GM06990 (cell line): ENCODE results near the gene ELMO1.

Experiments used
- DNase-seq: peaks from one replicate; pipeline ENCODE4 v3.0.0-alpha.2; 2011; ENCODE audit not compliant: insufficient read length; ENCODE audit errors: extremely low read depth
- H3K27me3 ChIP-seq: replicated peaks from 2 replicates; pipeline ENCODE4 v1.6.0; 2011; ENCODE audit warnings: low read length; ENCODE audit not compliant: control insufficient read depth, insufficient read depth
- H3K36me3 ChIP-seq: 2 replicates; pipeline ENCODE4 v1.5.1; 2011; ENCODE audit warnings: low read length; ENCODE audit not compliant: control insufficient read depth, insufficient read depth
- H3K4me3 ChIP-seq: replicated peaks from 2 replicates; pipeline ENCODE4 v1.5.1; 2011; ENCODE audit warnings: low read depth, mild to moderate bottlenecking, control low read depth, low read length
- TF ChIP-seq, protein P1 (sequence below): IDR thresholded peaks from 2 replicates; pipeline ENCODE4 v1.5.1; 2011; ENCODE audit warnings: low read length, control low read depth, mild to moderate bottlenecking, inconsistent platforms; ENCODE audit not compliant: insufficient read depth, poor library complexity, severe bottlenecking

ELMO1 gene

DNA sequence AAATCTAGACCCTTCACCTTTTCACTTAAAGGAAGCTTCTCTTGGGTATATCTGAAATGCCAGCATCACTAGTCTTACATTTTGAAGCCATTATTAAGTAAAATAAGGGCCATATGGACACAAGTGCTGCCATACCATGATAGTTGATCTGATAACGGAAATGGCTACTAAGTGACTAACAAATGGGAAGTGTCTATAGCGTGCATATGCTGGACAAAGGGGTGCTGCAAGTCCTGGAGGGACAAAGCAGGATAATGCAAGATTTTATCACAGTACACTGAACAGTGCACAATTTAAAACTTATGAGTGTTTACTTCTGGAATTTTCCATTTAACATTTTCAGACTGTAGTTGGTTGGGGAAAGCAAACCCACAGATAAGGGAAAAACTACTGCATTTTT is 117.9 kb downstream of the ELMO1 start:
- Histone ChIP-seq H3K4me3 (no peak overlapping the region), H3K36me3 (0 out of 2 replicates have a peak, but pooled peaks cover 1% of the 10 kb centered on the region), H3K27me3 (no peaks in the 10 kb centered on the region)
- DNase-seq: no peak
- TF ChIP-seq, protein P1, sequence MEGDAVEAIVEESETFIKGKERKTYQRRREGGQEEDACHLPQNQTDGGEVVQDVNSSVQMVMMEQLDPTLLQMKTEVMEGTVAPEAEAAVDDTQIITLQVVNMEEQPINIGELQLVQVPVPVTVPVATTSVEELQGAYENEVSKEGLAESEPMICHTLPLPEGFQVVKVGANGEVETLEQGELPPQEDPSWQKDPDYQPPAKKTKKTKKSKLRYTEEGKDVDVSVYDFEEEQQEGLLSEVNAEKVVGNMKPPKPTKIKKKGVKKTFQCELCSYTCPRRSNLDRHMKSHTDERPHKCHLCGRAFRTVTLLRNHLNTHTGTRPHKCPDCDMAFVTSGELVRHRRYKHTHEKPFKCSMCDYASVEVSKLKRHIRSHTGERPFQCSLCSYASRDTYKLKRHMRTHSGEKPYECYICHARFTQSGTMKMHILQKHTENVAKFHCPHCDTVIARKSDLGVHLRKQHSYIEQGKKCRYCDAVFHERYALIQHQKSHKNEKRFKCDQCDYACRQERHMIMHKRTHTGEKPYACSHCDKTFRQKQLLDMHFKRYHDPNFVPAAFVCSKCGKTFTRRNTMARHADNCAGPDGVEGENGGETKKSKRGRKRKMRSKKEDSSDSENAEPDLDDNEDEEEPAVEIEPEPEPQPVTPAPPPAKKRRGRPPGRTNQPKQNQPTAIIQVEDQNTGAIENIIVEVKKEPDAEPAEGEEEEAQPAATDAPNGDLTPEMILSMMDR: no peak

DNA sequence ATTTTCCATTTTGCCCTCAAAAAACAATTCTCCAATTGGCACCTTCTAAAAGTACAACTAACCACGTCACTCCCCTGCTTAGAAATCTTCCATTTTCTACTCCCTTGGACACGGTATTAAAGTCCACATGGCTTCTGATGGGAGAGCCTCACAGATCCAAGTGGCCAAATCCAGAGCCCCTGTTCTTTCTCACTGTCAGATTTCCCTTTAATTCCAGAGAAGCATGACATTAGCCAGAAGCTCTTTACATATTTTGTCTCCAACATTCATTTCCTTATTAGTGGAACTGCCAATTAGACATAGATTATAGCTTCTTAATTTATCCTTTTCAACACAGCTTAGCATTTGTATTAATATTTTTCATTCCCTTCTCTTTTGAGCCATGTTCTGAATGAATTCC is 118.7 kb downstream of the ELMO1 start:
- 0 out of 2 replicates have a peak, but pooled peaks cover 1% of the 10 kb centered on the region for H3K36me3 ChIP-seq
- no peak for DNase-seq
- H3K27me3 ChIP-seq: no peaks in the 10 kb centered on the region
- TF ChIP-seq, protein P1: no peak
- no peak overlapping the region for H3K4me3 ChIP-seq

DNA sequence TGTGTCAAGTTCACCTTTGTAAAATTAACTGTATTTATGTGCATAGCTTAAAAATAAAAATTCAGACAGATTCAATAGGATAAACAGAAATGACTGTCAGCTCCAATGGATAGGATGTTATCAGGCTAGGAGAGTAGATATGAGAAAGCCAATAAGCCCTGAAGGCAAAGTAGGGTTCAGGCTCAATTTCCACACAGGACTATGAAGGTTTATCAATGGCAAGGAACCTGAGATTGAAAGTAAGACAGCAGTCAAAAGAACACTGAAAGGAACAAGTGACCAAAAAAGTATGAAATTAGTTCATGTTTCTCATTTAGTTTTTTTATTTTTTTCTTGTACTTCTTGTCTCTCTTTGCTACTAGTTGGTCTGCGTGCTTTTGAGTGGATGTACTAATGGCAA is 121.4 kb downstream of the ELMO1 start:
- no peaks in the 10 kb centered on the region for H3K27me3 ChIP-seq
- H3K36me3 ChIP-seq: no peaks in the 10 kb centered on the region; the same call in 1 of the 2 replicates
- no peak overlapping the region for H3K4me3 ChIP-seq
- no peak for DNase-seq
- TF ChIP-seq, protein P1: no peak

DNA sequence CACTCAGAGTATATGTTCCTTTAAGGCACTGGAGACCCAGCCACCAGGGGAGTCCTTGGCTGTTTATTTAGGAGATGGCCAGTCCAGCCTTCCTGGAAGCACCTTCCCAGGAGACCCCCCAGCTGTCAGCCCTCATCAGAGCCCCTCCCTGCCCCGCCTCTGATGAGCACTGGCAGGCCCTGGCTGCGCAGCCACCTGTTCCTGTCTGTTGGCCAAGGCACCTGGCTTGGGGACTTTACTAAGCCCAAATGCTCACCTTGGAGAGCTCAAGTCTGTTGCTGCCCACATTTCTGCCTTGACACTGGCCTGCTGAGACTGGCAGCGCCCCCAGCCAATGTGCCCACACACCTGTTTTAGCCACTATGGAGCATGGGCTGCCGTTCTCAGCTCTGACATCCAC is 124.7 kb downstream of the ELMO1 start:
- DNase-seq: no peak
- TF ChIP-seq, protein P1: no peak
- no peaks in the 10 kb centered on the region for H3K27me3 ChIP-seq
- H3K36me3 ChIP-seq: no peaks in the 10 kb centered on the region; the same call in 1 of the 2 replicates
- H3K4me3 ChIP-seq: no peak overlapping the region

DNA sequence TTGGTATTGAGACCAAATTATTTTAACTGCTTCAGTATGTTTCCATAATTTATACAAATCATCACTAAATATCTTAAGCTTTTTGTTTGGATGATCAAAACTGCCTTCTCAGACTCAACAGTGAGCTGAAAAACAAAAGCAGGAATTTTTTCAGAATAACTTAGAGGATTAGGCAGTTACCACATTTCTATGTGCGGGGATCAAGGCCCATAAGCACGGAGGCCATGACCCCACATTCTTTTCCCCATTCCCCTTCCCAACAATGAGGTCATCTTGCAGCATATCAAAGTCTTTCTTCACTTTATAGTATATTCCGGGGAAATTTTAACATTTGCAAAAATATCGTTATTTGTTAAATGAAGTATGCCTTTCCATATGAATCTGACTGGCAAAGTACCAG is 125.8 kb downstream of the ELMO1 start:
- Histone ChIP-seq H3K36me3 (no peaks in the 10 kb centered on the region; the same call in 1 of the 2 replicates), H3K4me3 (no peak overlapping the region), H3K27me3 (no peaks in the 10 kb centered on the region)
- TF ChIP-seq, protein P1: no peak
- no peak for DNase-seq
